IPS-NIHi11 (cell line): ENCODE results near the gene HLA-C.
"Not testable (repeated sequence)": the region's sequence is repeated elsewhere in the genome, so short reads cannot be mapped to it uniquely, and the experiment has no call there.

Source experiments
- DNase-seq: peaks from one replicate; pipeline ENCODE4 v3.0.0; 2012; ENCODE audit warnings: mixed read lengths, low spot score

The HLA-C gene

GRCh38 chr6:31271641-31272357 lies at the start of gene HLA-C:
Gene HLA-C (minus strand): TSS chr6:31272092. CDS start chr6:31272071, 21 bp downstream.
- DNase-seq = peak; percentile 95

DNA sequence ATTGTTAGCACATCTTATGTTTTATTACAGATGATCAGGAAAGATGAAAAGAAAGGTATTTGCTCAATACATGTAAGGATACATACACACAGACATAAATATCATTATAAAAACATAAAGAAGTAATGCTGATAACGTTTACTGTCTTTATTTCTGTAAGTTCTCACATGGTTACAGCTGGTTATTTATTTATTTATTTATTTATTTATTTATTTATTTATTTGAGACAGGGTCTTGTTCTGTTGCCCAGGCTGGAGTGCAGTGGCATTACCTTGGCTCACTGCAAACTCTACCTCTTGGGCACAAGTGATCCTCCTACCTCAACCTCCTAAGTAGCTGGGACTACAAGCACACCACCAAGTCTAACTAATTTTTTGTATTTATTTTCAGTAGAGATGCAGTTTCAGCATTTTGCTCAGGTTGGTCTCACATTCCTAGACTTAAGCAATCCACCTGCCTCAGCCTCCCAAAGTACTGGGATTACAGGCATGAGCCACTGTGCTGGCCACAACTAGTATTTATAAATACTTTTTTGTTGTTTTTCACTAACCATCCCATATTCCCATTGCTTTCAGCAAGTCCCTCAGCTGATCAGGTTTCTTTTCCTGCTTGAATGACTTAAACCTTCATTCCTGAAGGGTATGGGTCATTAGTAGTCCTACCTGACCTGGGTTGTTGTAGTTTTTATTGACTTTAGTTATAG lies 49.3 kb upstream of the HLA-C start:
- no peak for DNase-seq

DNA sequence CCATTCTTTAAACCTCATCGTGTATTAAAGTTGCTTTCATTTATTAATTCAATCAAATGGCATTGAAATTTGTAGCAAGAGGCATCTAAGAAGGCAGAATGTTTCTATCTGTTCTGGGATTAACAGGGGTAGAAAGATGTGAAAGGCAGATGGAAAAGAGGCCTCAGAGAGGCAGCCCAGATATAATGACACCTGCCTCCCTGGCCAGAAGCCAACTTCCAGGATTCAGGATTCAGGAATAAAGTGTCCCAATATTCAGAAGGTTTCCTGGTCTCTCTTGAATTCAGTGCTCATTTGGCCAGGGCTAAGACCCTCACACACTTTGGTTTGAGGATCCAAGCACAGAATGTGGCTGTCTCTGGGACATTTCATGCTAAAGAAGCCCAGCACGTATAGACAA lies 45.1 kb upstream of the HLA-C start:
- no peak for DNase-seq

GRCh38 chr6:31309641-31310040 lies 37.7 kb upstream of the HLA-C start:
- no peak for DNase-seq

GRCh38 chr6:31308845-31309175 lies 36.9 kb upstream of the HLA-C start:
- peak; percentile 22 for DNase-seq

DNA sequence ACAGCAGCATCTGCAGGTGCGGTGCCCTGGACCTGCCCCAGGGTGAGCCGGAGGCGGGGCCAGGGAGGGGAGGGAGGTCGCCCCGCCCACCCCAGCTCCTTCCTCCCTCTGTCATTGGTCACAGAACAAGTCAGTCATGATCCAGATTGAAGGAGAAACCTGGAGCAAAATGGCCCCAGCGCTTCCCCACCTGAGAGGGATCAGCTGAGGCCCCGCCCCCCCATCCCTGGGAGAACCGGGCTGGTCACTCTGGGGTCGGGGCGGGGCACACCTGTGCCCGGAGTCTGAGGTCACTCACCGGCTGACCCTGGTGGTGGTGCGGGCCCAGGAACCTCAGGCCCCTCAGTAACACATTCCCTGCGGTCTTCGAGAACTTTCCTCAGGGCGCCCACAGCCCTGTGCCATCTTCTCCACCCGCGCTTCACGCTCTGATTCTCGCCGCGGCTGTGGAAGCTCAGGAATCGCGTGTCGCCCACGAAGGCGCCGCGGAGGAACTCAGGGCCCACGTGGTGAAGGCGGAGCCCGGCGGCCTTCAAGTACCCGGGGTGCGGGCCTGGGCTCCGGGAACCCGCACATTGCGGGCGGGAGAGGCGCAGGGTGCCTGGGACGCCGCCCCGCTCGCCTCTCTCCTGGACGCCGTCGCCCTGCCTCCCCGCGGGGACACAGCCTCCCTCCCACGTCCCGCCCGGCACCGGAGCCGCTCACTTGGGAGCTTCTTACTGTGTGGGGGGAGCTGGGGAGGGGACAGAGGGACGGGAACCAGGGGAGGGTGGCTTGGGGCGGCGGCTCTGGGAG lies 36.4 kb upstream of the HLA-C start:
- peak; percentile 94 for DNase-seq

GRCh38 chr6:31307669-31308049 lies 35.8 kb upstream of the HLA-C start:
- DNase-seq = no peak

- DNase-seq = no peak
Observed at GRCh38 chr6:31305703-31306219, 33.9 kb upstream of the HLA-C start.

DNA sequence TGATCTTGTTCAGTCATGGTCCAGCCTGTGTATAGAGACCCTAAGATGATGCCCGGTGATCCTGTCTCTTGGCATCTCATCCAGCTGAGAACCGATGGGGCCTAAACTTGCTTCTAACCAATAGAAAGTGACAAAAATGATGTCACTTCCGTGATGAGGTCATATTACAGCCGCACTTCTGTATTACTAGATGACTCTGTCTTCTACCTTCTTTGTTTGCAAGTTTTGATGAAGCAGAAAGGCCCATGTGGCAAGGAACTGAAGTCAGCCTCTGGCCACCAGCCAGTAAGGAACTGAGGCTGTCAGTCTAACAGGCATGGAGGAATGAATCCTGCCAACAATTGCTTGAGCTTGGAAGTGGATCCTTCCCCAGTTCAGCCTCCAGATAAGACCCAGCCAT lies 32.8 kb upstream of the HLA-C start:
- DNase-seq = no peak

DNA sequence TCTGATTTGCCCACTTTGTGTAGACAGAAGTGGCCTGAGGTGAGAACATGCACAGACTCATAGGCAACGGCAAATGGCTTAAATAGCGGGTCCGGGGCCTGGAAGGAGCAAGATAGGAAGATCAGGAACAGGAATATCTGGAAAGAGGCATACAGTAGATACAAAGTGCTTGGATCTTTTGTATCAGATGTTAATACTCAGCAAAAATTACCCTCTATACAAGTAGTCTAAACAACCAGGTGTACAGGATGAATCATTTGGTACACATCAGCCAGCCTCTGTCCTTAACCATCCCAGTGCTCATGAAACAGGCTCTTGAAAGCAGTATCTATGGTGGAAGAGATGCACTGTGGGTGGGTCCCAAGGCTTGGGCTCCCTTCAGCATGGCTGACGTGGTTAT lies 28.9 kb upstream of the HLA-C start:
- no peak for DNase-seq

GRCh38 chr6:31299947-31300346 lies 28.1 kb upstream of the HLA-C start:
- no peak for DNase-seq

DNA sequence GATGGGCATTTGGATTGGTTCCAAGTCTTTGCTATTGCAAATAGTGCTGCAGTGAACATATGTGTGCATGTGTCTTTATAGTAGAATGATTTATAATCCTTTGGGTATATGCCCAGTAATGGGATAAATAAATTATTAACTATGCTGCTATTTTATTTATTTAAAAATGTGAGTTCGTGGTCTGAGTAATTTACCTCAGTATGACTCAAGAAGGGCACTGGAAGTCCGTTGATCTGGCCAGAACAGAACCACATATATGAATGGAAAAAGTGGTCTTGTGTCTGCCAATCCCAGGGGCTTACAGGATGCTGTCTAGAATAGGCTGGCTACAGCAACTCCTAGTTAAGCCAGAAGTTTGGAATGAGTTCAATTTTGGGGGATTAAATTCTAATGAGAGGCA lies 27.6 kb upstream of the HLA-C start:
- DNase-seq = no peak

DNA sequence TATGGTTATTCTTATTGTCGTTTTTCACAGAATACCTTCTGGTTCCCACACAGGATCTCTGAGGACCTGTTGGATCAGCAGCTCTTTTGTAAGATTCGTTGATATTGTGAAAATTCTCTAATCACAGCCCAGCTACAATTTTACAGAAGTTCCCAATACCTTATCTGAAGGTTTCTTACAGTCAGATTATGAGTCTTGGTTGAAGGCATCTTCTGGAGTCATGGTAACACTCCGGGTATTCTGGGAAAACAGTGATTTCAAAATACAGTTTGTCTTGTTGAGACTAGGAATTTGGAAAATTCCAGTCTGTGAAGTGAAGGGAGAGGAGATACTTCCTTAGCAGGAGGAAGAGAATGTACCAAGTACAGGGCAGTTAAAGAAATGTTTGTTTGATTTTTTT lies 22.2 kb upstream of the HLA-C start:
- no peak for DNase-seq

GRCh38 chr6:31293343-31293742 lies 21.5 kb upstream of the HLA-C start:
- peak; percentile 65 for DNase-seq

DNA sequence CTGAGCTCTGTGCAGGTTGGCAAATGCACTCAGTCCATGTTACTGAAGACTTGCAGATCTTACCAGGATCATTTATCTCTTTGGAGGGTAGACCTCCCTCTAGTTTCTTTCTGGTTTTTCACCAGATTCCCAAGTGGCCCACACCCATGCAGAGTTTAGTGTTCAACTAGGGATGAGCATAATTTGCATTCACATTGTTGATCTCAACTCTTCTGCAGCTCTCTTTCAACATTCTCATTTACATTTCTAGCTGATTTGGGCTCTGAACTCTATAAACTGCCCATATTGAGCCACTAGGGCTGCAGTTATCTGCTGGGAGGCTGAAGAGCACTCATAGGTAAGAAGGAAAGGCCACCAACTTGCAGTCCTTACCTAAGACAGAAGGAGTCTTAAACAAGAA lies 17.9 kb upstream of the HLA-C start:
- no peak for DNase-seq

- no peak for DNase-seq
Observed at GRCh38 chr6:31287619-31288018, 15.7 kb upstream of the HLA-C start.

- DNase-seq = no peak
Observed at GRCh38 chr6:31285982-31286381, 14.1 kb upstream of the HLA-C start.

DNA sequence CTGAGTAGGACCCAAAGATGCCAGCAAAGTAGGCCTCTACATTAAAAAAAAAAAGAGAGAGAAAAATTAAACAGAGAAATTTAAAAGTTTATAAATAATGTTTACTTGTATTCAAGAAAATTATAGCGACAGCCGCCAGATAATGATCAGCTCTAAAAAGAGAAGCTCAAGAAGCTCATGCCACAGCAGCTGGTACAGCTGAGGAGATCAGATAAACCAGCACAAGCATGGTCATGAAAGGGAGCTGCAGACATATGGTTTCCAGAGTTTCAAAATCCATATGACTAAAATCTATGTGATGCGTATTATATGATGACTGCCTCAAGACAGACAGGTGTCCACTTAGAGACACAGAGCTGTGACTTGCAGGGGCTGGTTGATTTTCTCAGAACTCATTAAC lies 13.6 kb upstream of the HLA-C start:
- no peak for DNase-seq

- not testable (repeated sequence) for DNase-seq
Observed at GRCh38 chr6:31279647-31280046, 7.8 kb upstream of the HLA-C start.

- no peak for DNase-seq
Observed at GRCh38 chr6:31272836-31273626, 1.1 kb upstream of the HLA-C start.

DNA sequence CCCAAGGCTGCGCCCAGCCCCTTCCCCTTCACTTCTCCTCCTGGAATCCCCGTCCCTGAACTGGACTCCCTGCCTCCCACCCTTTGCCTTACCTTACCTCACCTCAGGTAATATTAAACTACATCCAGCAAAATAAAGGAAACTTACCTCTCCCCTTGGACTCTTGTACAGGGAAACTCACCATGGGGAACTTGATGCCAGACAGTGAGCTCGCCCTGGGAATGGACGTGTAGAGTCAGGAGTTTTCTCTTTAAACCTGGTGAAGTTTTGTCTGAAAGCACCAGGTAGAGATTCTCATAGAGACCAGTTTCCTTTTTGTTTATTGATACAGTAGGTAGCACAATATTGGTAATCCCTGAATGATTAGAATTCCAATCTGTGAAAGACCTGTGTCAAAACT lies 544 bp upstream of the HLA-C start:
- no peak for DNase-seq
